Karpas-422 (cell line): ENCODE data around the gene SNX21. TPM values are rescaled to one million over a fixed set of nuclear protein-coding genes. Genes with fewer than 3 reads are reported as not detected.
A peak's percentile ranks its signal among the peaks of the same experiment; 100 is the strongest.
"Not testable (repeated sequence)": the region's sequence is repeated elsewhere in the genome, so short reads cannot be mapped to it uniquely, and the experiment has no call there.

ENCODE experiments used
- DNase-seq: peaks from one replicate; pipeline ENCODE4 v3.0.0-alpha.2; 2015
- H2AFZ ChIP-seq: fragments of 200-600 bp; sonication (generic); 2 replicates; pipeline ENCODE4 v1.6.1; 2014; ENCODE audit warnings: antibody characterized with exemption, low read length, mixed read lengths
- H3K27ac ChIP-seq: fragments of 200-600 bp; sonication (generic); 2 replicates; pipeline ENCODE4 v1.5.1; 2014; ENCODE audit warnings: mild to moderate bottlenecking, low read length, moderate library complexity
- H3K27me3 ChIP-seq: fragments of 200-600 bp; sonication (generic); 2 replicates; pipeline ENCODE4 v1.6.1; 2014; ENCODE audit warnings: low read length, mixed read lengths
- H3K36me3 ChIP-seq: fragments of 200-600 bp; sonication (generic); 2 replicates; pipeline ENCODE4 v1.6.1; 2014; ENCODE audit warnings: low read length, mixed read lengths; ENCODE audit not compliant: insufficient read depth
- H3K4me1 ChIP-seq: fragments of 200-600 bp; sonication (generic); 2 replicates; pipeline ENCODE4 v1.6.1; 2014; ENCODE audit warnings: mild to moderate bottlenecking, low read length, mixed read lengths
- H3K4me2 ChIP-seq: fragments of 200-600 bp; sonication (generic); 2 replicates; pipeline ENCODE4 v1.6.1; 2014; ENCODE audit warnings: low read length, low read depth, mild to moderate bottlenecking; ENCODE audit not compliant: poor library complexity, severe bottlenecking
- H3K4me3 ChIP-seq: fragments of 200-600 bp; sonication (generic); 2 replicates; pipeline ENCODE4 v1.5.1; 2014; ENCODE audit warnings: mild to moderate bottlenecking, antibody characterized with exemption, low read length, mixed read lengths
- H3K79me2 ChIP-seq: fragments of 200-600 bp; sonication (generic); 2 replicates; pipeline ENCODE4 v1.6.1; 2014; ENCODE audit warnings: mild to moderate bottlenecking, low read length, mixed read lengths
- H3K9ac ChIP-seq: fragments of 200-600 bp; sonication (generic); 2 replicates; pipeline ENCODE4 v1.6.0; 2014; ENCODE audit warnings: low read length
- H3K9me2 ChIP-seq: fragments of 200-600 bp; sonication (generic), shearing (Covaris generic); replicated peaks from 2 replicates; pipeline ENCODE4 v1.6.0; 2014; ENCODE audit warnings: mild to moderate bottlenecking, low read length, moderate library complexity; ENCODE audit not compliant: insufficient read depth
- H3K9me3 ChIP-seq: fragments of 300-700, 200-600 bp; sonication (generic); 2 replicates; pipeline ENCODE4 v1.6.1; 2014; ENCODE audit warnings: low read length, mixed read lengths
- H4K20me1 ChIP-seq: fragments of 200-600 bp; sonication (generic); 2 replicates; pipeline ENCODE4 v1.6.1; 2014; ENCODE audit warnings: mild to moderate bottlenecking, antibody characterized with exemption, low read length, low read depth; ENCODE audit not compliant: insufficient read depth
- total RNA-seq: library from RNA; depleted of rRNA; stranded (reverse); fragments of >200 nt; shearing (Covaris generic); gene quantifications from 2 replicates; pipeline ENCODE4 v1.2.3, GENCODE V29; 2014; ENCODE audit warnings: low replicate concordance

The SNX21 gene
- total RNA-seq, 1 experiment from 2014 or later = not detected

- Histone ChIP-seq H3K4me3 (no peak overlapping the region), H3K4me2 (no peak overlapping the region), H2AFZ (no peak overlapping the region), H3K4me1 (no peaks in the 10 kb centered on the region), H3K9me3 (no peaks in the 10 kb centered on the region), H3K27me3 (no peaks in the 10 kb centered on the region), H3K9me2 (no peaks in the 10 kb centered on the region), H3K36me3 (no peaks in the 10 kb centered on the region), H3K27ac (no peak overlapping the region), H3K9ac (no peak overlapping the region), H3K79me2 (0 out of 2 replicates have a peak, but pooled peaks cover 3% of the 10 kb centered on the region), H4K20me1 (no peaks in the 10 kb centered on the region)
- DNase-seq = no peak
Measured at GRCh38 chr20:45872626-45873025, 39.0 kb downstream of the SNX21 start.

- no peaks in the 10 kb centered on the region for H3K4me1 ChIP-seq
- no peak overlapping the region for H3K4me2 ChIP-seq
- H3K9me3 ChIP-seq = no peaks in the 10 kb centered on the region
- no peak for DNase-seq
- H4K20me1 ChIP-seq = no peaks in the 10 kb centered on the region
- no peak overlapping the region for H3K9ac ChIP-seq
- H3K4me3 ChIP-seq = no peak overlapping the region
- no peaks in the 10 kb centered on the region for H3K36me3 ChIP-seq
- H3K79me2 ChIP-seq = no peaks in the 10 kb centered on the region
- no peaks in the 10 kb centered on the region for H3K27me3 ChIP-seq
- no peaks in the 10 kb centered on the region for H3K9me2 ChIP-seq
- H2AFZ ChIP-seq = no peak overlapping the region
- no peak overlapping the region for H3K27ac ChIP-seq
Measured at GRCh38 chr20:45873409-45874103, 40.0 kb downstream of the SNX21 start.

- H3K9me2 ChIP-seq, H4K20me1 ChIP-seq, H3K79me2 ChIP-seq, H3K4me1 ChIP-seq, H3K9ac ChIP-seq, H3K9me3 ChIP-seq, H3K4me2 ChIP-seq, H3K27ac ChIP-seq, H3K4me3 ChIP-seq, H2AFZ ChIP-seq, H3K36me3 ChIP-seq, DNase-seq, H3K27me3 ChIP-seq: not testable (repeated sequence)
Measured at GRCh38 chr20:45874104-45874481, 40.5 kb downstream of the SNX21 start.

GRCh38 chr20:45874576-45874975 lies 41.0 kb downstream of the SNX21 start:
- Histone ChIP-seq H3K4me2 (no peak overlapping the region), H3K9me2 (no peaks in the 10 kb centered on the region), H3K27ac (no peak overlapping the region), H3K79me2 (no peaks in the 10 kb centered on the region), H3K36me3 (no peaks in the 10 kb centered on the region), H3K4me1 (no peaks in the 10 kb centered on the region), H3K9me3 (no peaks in the 10 kb centered on the region), H4K20me1 (no peaks in the 10 kb centered on the region), H3K9ac (no peak overlapping the region), H3K4me3 (no peak overlapping the region), H2AFZ (no peak overlapping the region), H3K27me3 (no peaks in the 10 kb centered on the region)
- DNase-seq = no peak

GRCh38 chr20:45878076-45878761 lies 44.6 kb downstream of the SNX21 start:
- H4K20me1 ChIP-seq = no peaks in the 10 kb centered on the region
- H3K4me3 ChIP-seq = no peak overlapping the region
- peaks cover 12% of the 10 kb centered on the region for H3K4me1 ChIP-seq
- H3K36me3 ChIP-seq = peaks cover 4% of the 10 kb centered on the region; the same call in 1 of the 2 replicates
- DNase-seq = no peak
- H3K9me3 ChIP-seq = no peaks in the 10 kb centered on the region
- H2AFZ ChIP-seq = no peak overlapping the region
- peaks cover 22% of the 10 kb centered on the region for H3K79me2 ChIP-seq
- no peaks in the 10 kb centered on the region for H3K9me2 ChIP-seq
- H3K4me2 ChIP-seq = no peak overlapping the region
- H3K27ac ChIP-seq = no peak overlapping the region
- H3K27me3 ChIP-seq = no peaks in the 10 kb centered on the region
- no peak overlapping the region for H3K9ac ChIP-seq

GRCh38 chr20:45880988-45881788 lies 47.6 kb downstream of the SNX21 start, which contains the start of gene ZSWIM1:
ZSWIM1 (plus strand) TSS chr20:45881227; CDS start chr20:45882593, 1,366 bp downstream.
- H2AFZ ChIP-seq = peak within 1 kb of the TSS; percentile 59; the same call in 1 of the 2 replicates
- peaks cover 12% of the 10 kb centered on the region for H3K4me1 ChIP-seq
- peak within 1 kb of the TSS; percentile 99 for H3K4me3 ChIP-seq

GRCh38 chr20:45882469-45883099 lies 49.0 kb downstream of the SNX21 start:
- H3K9me2 ChIP-seq = no peaks in the 10 kb centered on the region
- no peak for DNase-seq
- H2AFZ ChIP-seq = no peak overlapping the region
- H3K36me3 ChIP-seq = peaks cover 17% of the 10 kb centered on the region
- peak overlapping the region; percentile 98 for H3K4me2 ChIP-seq
- no peaks in the 10 kb centered on the region for H3K9me3 ChIP-seq
- H3K27ac ChIP-seq = no peak overlapping the region
- H4K20me1 ChIP-seq = no peaks in the 10 kb centered on the region
- no peak overlapping the region for H3K9ac ChIP-seq
- no peaks in the 10 kb centered on the region for H3K27me3 ChIP-seq
- H3K79me2 ChIP-seq = peaks cover 34% of the 10 kb centered on the region
- peaks cover 12% of the 10 kb centered on the region for H3K4me1 ChIP-seq
- H3K4me3 ChIP-seq = no peak overlapping the region; the same call in 1 of the 2 replicates

More at GRCh38 chr20:45880988-45881788, 47.6 kb downstream of the SNX21 start, which contains the start of gene ZSWIM1:
- peaks cover 34% of the 10 kb centered on the region for H3K79me2 ChIP-seq
- H3K9me3 ChIP-seq = no peaks in the 10 kb centered on the region
- no peaks in the 10 kb centered on the region for H4K20me1 ChIP-seq
- H3K9me2 ChIP-seq = no peaks in the 10 kb centered on the region
- H3K27ac ChIP-seq = peak within 1 kb of the TSS; percentile 63; the same call in 1 of the 2 replicates
- no peaks in the 10 kb centered on the region for H3K27me3 ChIP-seq
- H3K9ac ChIP-seq = peak within 1 kb of the TSS; percentile 95
- peak within 1 kb of the TSS; percentile 98 for H3K4me2 ChIP-seq
- H3K36me3 ChIP-seq = peaks cover 17% of the 10 kb centered on the region
- peak; percentile 100 for DNase-seq
